H9 (cell line): ENCODE results near the gene COPS9. TPM values are rescaled to one million over a fixed set of nuclear protein-coding genes. Genes with fewer than 3 reads are reported as not detected.

Source experiments
- DNase-seq: peaks from one replicate; pipeline ENCODE4 v3.0.0-alpha.2; 2017
- H2AFZ ChIP-seq: one replicate; pipeline ENCODE4 v1.6.1; 2013; ENCODE audit warnings: mild to moderate bottlenecking, low read length, control low read depth, moderate library complexity
- H2AK5ac ChIP-seq: 2 replicates; pipeline ENCODE4 v1.6.1; 2013; ENCODE audit warnings: low read length, control low read depth, mixed read lengths; ENCODE audit not compliant: insufficient read length
- H2BK120ac ChIP-seq: one replicate; pipeline ENCODE4 v1.6.1; 2013; ENCODE audit warnings: low read depth, mild to moderate bottlenecking, low read length, control low read depth, inconsistent platforms; ENCODE audit not compliant: poor library complexity, severe bottlenecking
- H2BK12ac ChIP-seq: 2 replicates; pipeline ENCODE4 v1.6.1; 2013; ENCODE audit warnings: low read length, control low read depth, mixed read lengths, low read depth; ENCODE audit not compliant: insufficient read length
- H2BK15ac ChIP-seq: 2 replicates; pipeline ENCODE4 v1.6.1; 2013; ENCODE audit warnings: low read depth, low read length, control low read depth
- H2BK20ac ChIP-seq: one replicate; pipeline ENCODE4 v1.6.1; 2013; ENCODE audit warnings: low read depth, mild to moderate bottlenecking, low read length, control low read depth, inconsistent platforms; ENCODE audit not compliant: poor library complexity, severe bottlenecking
- H2BK5ac ChIP-seq: 2 replicates; pipeline ENCODE4 v1.6.1; 2013; ENCODE audit warnings: low read length, control low read depth, mixed read lengths; ENCODE audit not compliant: insufficient read length
- H3K14ac ChIP-seq: 2 replicates; pipeline ENCODE4 v1.6.1; 2013; ENCODE audit warnings: low read length, control low read depth; ENCODE audit not compliant: insufficient read depth
- H3K18ac ChIP-seq: 2 replicates; pipeline ENCODE4 v1.6.1; 2013; ENCODE audit warnings: low read depth, mild to moderate bottlenecking, mixed read lengths, low read length, control low read depth; ENCODE audit not compliant: insufficient read length
- H3K23ac ChIP-seq: 2 replicates; pipeline ENCODE4 v1.6.1; 2013; ENCODE audit warnings: low read length, control low read depth, mixed read lengths, low read depth; ENCODE audit not compliant: insufficient read length
- H3K23me2 ChIP-seq: 2 replicates; pipeline ENCODE4 v1.6.1; 2013; ENCODE audit warnings: low read depth, mild to moderate bottlenecking, mixed read lengths, low read length, control low read depth; ENCODE audit not compliant: insufficient read length, poor library complexity, severe bottlenecking
- H3K27ac ChIP-seq: 2 replicates; pipeline ENCODE4 v1.5.1; 2013; ENCODE audit warnings: low read length, control low read depth, mixed read lengths, low read depth; ENCODE audit not compliant: insufficient read length
- H3K27me3 ChIP-seq: 2 replicates; pipeline ENCODE4 v1.6.1; 2013; ENCODE audit warnings: low read length, control low read depth, inconsistent platforms; ENCODE audit not compliant: insufficient read depth
- H3K4ac ChIP-seq: 2 replicates; pipeline ENCODE4 v1.6.1; 2013; ENCODE audit warnings: low read depth, mild to moderate bottlenecking, control low read depth, inconsistent platforms, low read length, moderate library complexity
- H3K4me1 ChIP-seq: 2 replicates; pipeline ENCODE4 v1.6.1; 2013; ENCODE audit warnings: low read length, control low read depth, inconsistent platforms; ENCODE audit not compliant: insufficient read depth
- H3K4me2 ChIP-seq: 2 replicates; pipeline ENCODE4 v1.6.1; 2013; ENCODE audit warnings: low read length, control low read depth, mixed read lengths; ENCODE audit not compliant: insufficient read length, insufficient read depth
- H3K56ac ChIP-seq: 2 replicates; pipeline ENCODE4 v1.6.1; 2013; ENCODE audit warnings: low read depth, mild to moderate bottlenecking, mixed read lengths, low read length, control low read depth; ENCODE audit not compliant: insufficient read length
- H3K79me1 ChIP-seq: 2 replicates; pipeline ENCODE4 v1.6.1; 2013; ENCODE audit warnings: low read depth, mild to moderate bottlenecking, moderate library complexity, low read length, control low read depth, inconsistent platforms; ENCODE audit not compliant: insufficient read depth, poor library complexity, severe bottlenecking
- H3K79me2 ChIP-seq: 2 replicates; pipeline ENCODE4 v1.6.1; 2013; ENCODE audit warnings: low read length, control low read depth, inconsistent platforms; ENCODE audit not compliant: insufficient read depth
- H3K9ac ChIP-seq: 2 replicates; pipeline ENCODE4 v1.6.1; 2013; ENCODE audit warnings: low read length, control low read depth, mixed read lengths; ENCODE audit not compliant: insufficient read length; ENCODE audit errors: extremely low read depth
- H3K9me3 ChIP-seq: one replicate; pipeline ENCODE4 v1.6.1; 2013; ENCODE audit warnings: low read depth, low read length, inconsistent platforms; ENCODE audit not compliant: control insufficient read depth
- H3T11ph ChIP-seq: one replicate; pipeline ENCODE4 v1.6.1; 2013; ENCODE audit warnings: mild to moderate bottlenecking, low read length, control low read depth, inconsistent platforms
- H4K20me1 ChIP-seq: one replicate; pipeline ENCODE4 v1.6.1; 2013; ENCODE audit not compliant: control insufficient read depth, insufficient read length, insufficient read depth
- H4K5ac ChIP-seq: 2 replicates; pipeline ENCODE4 v1.6.1; 2013; ENCODE audit warnings: low read depth, mild to moderate bottlenecking, mixed read lengths, low read length, control low read depth; ENCODE audit not compliant: insufficient read length
- H4K8ac ChIP-seq: replicated peaks from 2 replicates; pipeline ENCODE4 v1.6.1; 2013; ENCODE audit warnings: low read length, control low read depth, mixed read lengths, low read depth; ENCODE audit not compliant: insufficient read length
- H4K91ac ChIP-seq: 2 replicates; pipeline ENCODE4 v1.6.1; 2013; ENCODE audit warnings: low read depth, mild to moderate bottlenecking, moderate library complexity, mixed read lengths, low read length, control low read depth; ENCODE audit not compliant: insufficient read length
- H3K27ac Mint-ChIP-seq, 3 experiments: 2 replicates in 2 of 3; 3 replicates in 1 of 3; pipeline ENCODE4 v1.8.0; 2020 to 2021; ENCODE audit warnings: mixed read lengths in 3 of 3, mild to moderate bottlenecking in 1 of 3, moderate library complexity in 1 of 3
- H3K27me3 Mint-ChIP-seq: 2 replicates; pipeline ENCODE4 v1.8.0; 2021; ENCODE audit warnings: low read depth, mild to moderate bottlenecking, moderate library complexity, mixed read lengths
- H3K36me3 Mint-ChIP-seq, 3 experiments: 2 replicates in 2 of 3; 3 replicates in 1 of 3; pipeline ENCODE4 v1.8.0; 2020 to 2021; ENCODE audit warnings: low read depth in 3 of 3, mixed read lengths in 3 of 3; ENCODE audit not compliant: insufficient read depth in 1 of 3
- H3K4me1 Mint-ChIP-seq, 2 experiments: 2 replicates each; pipeline ENCODE4 v1.8.0; 2020; ENCODE audit warnings: mixed read lengths in 2 of 2
- H3K4me3 Mint-ChIP-seq, 2 experiments: 2 replicates in 1 of 2; 3 replicates in 1 of 2; pipeline ENCODE4 v1.8.0; 2020 to 2021; ENCODE audit warnings: mild to moderate bottlenecking in 2 of 2, mixed read lengths in 2 of 2, moderate library complexity in 1 of 2
- H3K9me3 Mint-ChIP-seq, 2 experiments: 2 replicates in 1 of 2; 3 replicates in 1 of 2; pipeline ENCODE4 v1.8.0; 2020; ENCODE audit warnings: mild to moderate bottlenecking in 2 of 2, mixed read lengths in 2 of 2, moderate library complexity in 1 of 2
- WGBS: extraction: QIAGEN DNeasy Blood & Tissue Kit; methylation state at CpG from one replicate; pipeline ENCODE4 v1.1.7; 2013; ENCODE audit warnings: missing lambda C conversion rate, low lambda C conversion rate, mixed read lengths; ENCODE audit not compliant: insufficient read length; ENCODE audit errors: extremely low coverage; 5-methylcytosine and 5-hydroxymethylcytosine counted together
- total RNA-seq: library from RNA; stranded (reverse); gene quantifications from 2 replicates; pipeline ENCODE4 v1.2.1, GENCODE V29; 2021
- TF ChIP-seq, protein P1 (sequence below): fragments of 200-600 bp; sonication (generic); conservative IDR thresholded peaks from 3 replicates; pipeline ENCODE4 v1.8.0; 2021; ENCODE audit warnings: antibody characterized with exemption, mild to moderate bottlenecking

The COPS9 gene
- total RNA-seq, 1 experiment from 2014 or later = 142 TPM

DNA sequence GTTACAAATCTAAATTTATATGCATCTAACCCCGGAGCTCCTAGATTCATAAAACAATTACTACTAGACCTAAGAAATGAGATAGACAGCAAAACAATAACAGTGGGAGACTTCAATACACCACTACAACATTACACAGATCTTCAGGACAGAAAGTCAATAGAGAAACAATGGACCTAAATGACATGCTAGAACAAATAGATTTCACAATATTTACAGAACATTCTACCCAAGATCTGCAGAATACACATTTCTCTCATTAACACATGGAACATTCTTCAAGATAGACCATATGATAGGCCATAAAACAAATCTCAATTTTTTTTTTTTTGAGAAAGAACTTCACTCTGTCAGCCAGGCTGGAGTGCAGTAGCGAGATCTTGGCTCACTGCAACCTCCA is 37.8 kb downstream of the COPS9 start:
- Mint-ChIP-seq H3K4me3 (no peak overlapping the region), H3K27ac (no peak overlapping the region), H3K4me1 (peaks cover 7 to 12% of the 10 kb centered on the region in 2 experiments), H3K36me3 (no peaks in the 10 kb centered on the region), H3K27me3 (peaks cover 58% of the 10 kb centered on the region), H3K9me3 (peaks cover 5 to 8% of the 10 kb centered on the region in 2 experiments; a peak in 3 of 5 replicates)
- H3T11ph ChIP-seq = no peak overlapping the region
- H4K8ac ChIP-seq = no peak overlapping the region
- H3K4ac ChIP-seq = no peak overlapping the region
- H3K79me1 ChIP-seq = no peaks in the 10 kb centered on the region
- H3K79me2 ChIP-seq = no peaks in the 10 kb centered on the region
- H2AK5ac ChIP-seq = no peak overlapping the region
- H3K4me2 ChIP-seq = no peak overlapping the region
- peaks cover 6% of the 10 kb centered on the region for H3K23me2 ChIP-seq
- DNase-seq = no peak
- H2BK15ac ChIP-seq = no peak overlapping the region
- H4K5ac ChIP-seq = no peak overlapping the region
- H2AFZ ChIP-seq = no peak overlapping the region
- H4K20me1 ChIP-seq = no peaks in the 10 kb centered on the region
- no peak overlapping the region for H2BK12ac ChIP-seq
- H3K23ac ChIP-seq = no peak overlapping the region
- H3K4me1 ChIP-seq = no peaks in the 10 kb centered on the region
- no peak overlapping the region for H2BK20ac ChIP-seq
- TF ChIP-seq, protein P1, sequence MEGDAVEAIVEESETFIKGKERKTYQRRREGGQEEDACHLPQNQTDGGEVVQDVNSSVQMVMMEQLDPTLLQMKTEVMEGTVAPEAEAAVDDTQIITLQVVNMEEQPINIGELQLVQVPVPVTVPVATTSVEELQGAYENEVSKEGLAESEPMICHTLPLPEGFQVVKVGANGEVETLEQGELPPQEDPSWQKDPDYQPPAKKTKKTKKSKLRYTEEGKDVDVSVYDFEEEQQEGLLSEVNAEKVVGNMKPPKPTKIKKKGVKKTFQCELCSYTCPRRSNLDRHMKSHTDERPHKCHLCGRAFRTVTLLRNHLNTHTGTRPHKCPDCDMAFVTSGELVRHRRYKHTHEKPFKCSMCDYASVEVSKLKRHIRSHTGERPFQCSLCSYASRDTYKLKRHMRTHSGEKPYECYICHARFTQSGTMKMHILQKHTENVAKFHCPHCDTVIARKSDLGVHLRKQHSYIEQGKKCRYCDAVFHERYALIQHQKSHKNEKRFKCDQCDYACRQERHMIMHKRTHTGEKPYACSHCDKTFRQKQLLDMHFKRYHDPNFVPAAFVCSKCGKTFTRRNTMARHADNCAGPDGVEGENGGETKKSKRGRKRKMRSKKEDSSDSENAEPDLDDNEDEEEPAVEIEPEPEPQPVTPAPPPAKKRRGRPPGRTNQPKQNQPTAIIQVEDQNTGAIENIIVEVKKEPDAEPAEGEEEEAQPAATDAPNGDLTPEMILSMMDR = no peak
- H2BK5ac ChIP-seq = no peak overlapping the region
- H2BK120ac ChIP-seq = no peak overlapping the region
- no peak overlapping the region for H3K18ac ChIP-seq
- no peaks in the 10 kb centered on the region for H3K27me3 ChIP-seq
- no peak overlapping the region for H3K27ac ChIP-seq
- H3K9ac ChIP-seq = no peak overlapping the region
- WGBS = no CpG with 5 or more reads among the region's 2 CpGs
- H3K56ac ChIP-seq = no peak overlapping the region
- H3K9me3 ChIP-seq = no peaks in the 10 kb centered on the region
- H3K14ac ChIP-seq = no peak overlapping the region
- H4K91ac ChIP-seq = no peak overlapping the region
